GDM1 (cell line): ENCODE data around the gene GPR132.
A peak's percentile ranks its signal among the peaks of the same experiment; 100 is the strongest.
"Not testable (repeated sequence)": the region's sequence is repeated elsewhere in the genome, so short reads cannot be mapped to it uniquely, and the experiment has no call there.

Experiments
- DNase-seq: peaks from one replicate; lab custom pipeline; 2025; lab: John Stamatoyannopoulos, UW

GPR132 gene

GRCh38 chr14:105041841-105042765, 23.1 kb downstream of the GPR132 start:
- DNase-seq, result no peak

- DNase-seq, result no peak
These were observed 25.6 kb downstream of the GPR132 start for GRCh38 chr14:105039458-105040205.

- not testable (repeated sequence) for DNase-seq
These were observed 29.6 kb downstream of the GPR132 start for GRCh38 chr14:105035616-105036015.

- DNase-seq, result no peak
These were observed 30.8 kb downstream of the GPR132 start for GRCh38 chr14:105034315-105035039.

- not testable (repeated sequence) for DNase-seq
These were observed 31.8 kb downstream of the GPR132 start for GRCh38 chr14:105033412-105033900.

- DNase-seq, result not testable (repeated sequence)
These were observed 32.8 kb downstream of the GPR132 start for GRCh38 chr14:105032451-105032901.

GRCh38 chr14:105030836-105031396, 34.3 kb downstream of the GPR132 start:
- DNase-seq, result no peak

GRCh38 chr14:105030194-105030593, 35.0 kb downstream of the GPR132 start:
- DNase-seq, result no peak

- no peak for DNase-seq
These were observed 35.8 kb downstream of the GPR132 start for GRCh38 chr14:105029402-105029801.

- DNase-seq, result no peak
These were observed 36.8 kb downstream of the GPR132 start for GRCh38 chr14:105028251-105028927.

GRCh38 chr14:105027718-105028117, 37.5 kb downstream of the GPR132 start:
- not testable (repeated sequence) for DNase-seq

- no peak for DNase-seq
These were observed 38.2 kb downstream of the GPR132 start for GRCh38 chr14:105026802-105027563.

GRCh38 chr14:105026033-105026785, 39.0 kb downstream of the GPR132 start:
- DNase-seq, result peak; percentile 28

- no peak for DNase-seq
These were observed 39.8 kb downstream of the GPR132 start for GRCh38 chr14:105025429-105025828.

GRCh38 chr14:105023791-105024480, 41.3 kb downstream of the GPR132 start:
- no peak for DNase-seq

- no peak for DNase-seq
These were observed 42.1 kb downstream of the GPR132 start for GRCh38 chr14:105023144-105023543.

- DNase-seq, result no peak
These were observed 43.0 kb downstream of the GPR132 start for GRCh38 chr14:105022276-105022670.

GRCh38 chr14:105021656-105022275, 43.5 kb downstream of the GPR132 start:
- no peak for DNase-seq
